DND-41 (cell line): Measurements from ENCODE around the gene OBSCN.

ENCODE experiments used
- ATAC-seq: fragments of 200-7000 bp; cut with Tn5 transposase; 3 replicates; pipeline ENCODE4 v1.9.1; 2021; ENCODE audit warnings: low read depth; ENCODE audit not compliant: insufficient read depth
- DNase-seq: peaks from one replicate; pipeline ENCODE4 v3.0.0-alpha.2; 2020
- H2AFZ ChIP-seq: 2 replicates; pipeline ENCODE4 v1.6.0; 2012; ENCODE audit warnings: low read depth, low read length
- H3K27ac ChIP-seq: 2 replicates; pipeline ENCODE4 v1.5.1; 2012; ENCODE audit warnings: low read length, inconsistent platforms
- H3K27me3 ChIP-seq: fragments of 200-600 bp; sonication (generic); 2 replicates; pipeline ENCODE4 v1.6.0; 2012; ENCODE audit warnings: low read length, mild to moderate bottlenecking, inconsistent platforms; ENCODE audit not compliant: insufficient read depth, poor library complexity
- H3K36me3 ChIP-seq: 2 replicates; pipeline ENCODE4 v1.5.1; 2012; ENCODE audit warnings: low read length, inconsistent platforms; ENCODE audit not compliant: insufficient read depth
- H3K4me1 ChIP-seq: 2 replicates; pipeline ENCODE4 v1.5.1; 2012; ENCODE audit warnings: mild to moderate bottlenecking, low read length; ENCODE audit not compliant: insufficient read depth
- H3K4me2 ChIP-seq: 2 replicates; pipeline ENCODE4 v1.6.0; 2012; ENCODE audit warnings: mild to moderate bottlenecking, moderate library complexity, low read length, inconsistent platforms; ENCODE audit not compliant: insufficient read depth
- H3K4me3 ChIP-seq, 2 experiments: fragments of 200-600 bp in 1 of 2; shearing (Covaris generic) in 1 of 2; 2 replicates each; pipeline ENCODE4 v1.5.1; 2012 to 2016; ENCODE audit warnings: inconsistent platforms in 2 of 2, low read length in 2 of 2, mild to moderate bottlenecking in 2 of 2, low read depth in 1 of 2, moderate library complexity in 1 of 2
- H3K79me2 ChIP-seq: 2 replicates; pipeline ENCODE4 v1.6.0; 2012; ENCODE audit warnings: low read length, inconsistent platforms; ENCODE audit not compliant: insufficient read depth
- H3K9ac ChIP-seq: 2 replicates; pipeline ENCODE4 v1.6.0; 2012; ENCODE audit warnings: low read depth, mild to moderate bottlenecking, inconsistent platforms, low read length, moderate library complexity
- H3K9me3 ChIP-seq: 2 replicates; pipeline ENCODE4 v1.5.1; 2012; ENCODE audit warnings: low read length, moderate library complexity, mild to moderate bottlenecking, inconsistent platforms; ENCODE audit not compliant: insufficient read depth, severe bottlenecking
- H4K20me1 ChIP-seq: 2 replicates; pipeline ENCODE4 v1.6.0; 2012; ENCODE audit warnings: low read length; ENCODE audit not compliant: insufficient read depth
- CTCF ChIP-seq: IDR thresholded peaks from 2 replicates; pipeline ENCODE4 v1.5.1; 2012; ENCODE audit warnings: borderline replicate concordance, low read length, moderate library complexity, mild to moderate bottlenecking; ENCODE audit not compliant: poor library complexity, severe bottlenecking; ENCODE audit errors: extremely low read depth
- EZH2 ChIP-seq: IDR thresholded peaks from 3 replicates; pipeline ENCODE4 v1.6.1; 2012; ENCODE audit warnings: borderline replicate concordance, low read depth, mild to moderate bottlenecking, moderate library complexity, low read length, inconsistent platforms; ENCODE audit not compliant: severe bottlenecking

The OBSCN gene

GRCh38 chr1:228256626-228257375 lies 49.0 kb downstream of the OBSCN start:
- Histone ChIP-seq H3K4me2 (no peak overlapping the region), H3K9ac (no peak overlapping the region), H2AFZ (no peak overlapping the region), H3K79me2 (no peaks in the 10 kb centered on the region), H3K27me3 (no peaks in the 10 kb centered on the region), H3K36me3 (peaks cover 70% of the 10 kb centered on the region), H3K27ac (no peak overlapping the region), H3K4me1 (no peaks in the 10 kb centered on the region), H3K9me3 (peaks cover 26% of the 10 kb centered on the region), H4K20me1 (no peaks in the 10 kb centered on the region), H3K4me3 (no peak overlapping the region)
- TF ChIP-seq EZH2: no peak
- no peak for TF ChIP-seq CTCF
- no peak for DNase-seq
- ATAC-seq: no peak

GRCh38 chr1:228258486-228258885 lies 50.6 kb downstream of the OBSCN start:
- no peaks in the 10 kb centered on the region for H4K20me1 ChIP-seq
- H3K79me2 ChIP-seq: no peaks in the 10 kb centered on the region
- H2AFZ ChIP-seq: no peak overlapping the region
- TF ChIP-seq CTCF (no peak), EZH2 (no peak)
- H3K27ac ChIP-seq: no peak overlapping the region
- H3K36me3 ChIP-seq: peaks cover 62% of the 10 kb centered on the region
- ATAC-seq (no peak), DNase-seq (no peak)
- H3K9me3 ChIP-seq: peaks cover 27% of the 10 kb centered on the region
- no peaks in the 10 kb centered on the region for H3K4me1 ChIP-seq
- H3K9ac ChIP-seq: no peak overlapping the region
- no peaks in the 10 kb centered on the region for H3K27me3 ChIP-seq
- H3K4me3 ChIP-seq: no peak overlapping the region
- no peak overlapping the region for H3K4me2 ChIP-seq

GRCh38 chr1:228259368-228259894 lies 51.6 kb downstream of the OBSCN start:
- H3K27ac ChIP-seq: no peak overlapping the region
- DNase-seq (no peak), ATAC-seq (no peak)
- H3K4me1 ChIP-seq: no peaks in the 10 kb centered on the region
- no peak overlapping the region for H2AFZ ChIP-seq
- peaks cover 27% of the 10 kb centered on the region for H3K9me3 ChIP-seq
- TF ChIP-seq CTCF (no peak), EZH2 (no peak)
- no peaks in the 10 kb centered on the region for H3K79me2 ChIP-seq
- H3K36me3 ChIP-seq: peaks cover 68% of the 10 kb centered on the region
- H3K4me3 ChIP-seq: no peak overlapping the region
- H3K4me2 ChIP-seq: no peak overlapping the region
- no peaks in the 10 kb centered on the region for H4K20me1 ChIP-seq
- H3K9ac ChIP-seq: no peak overlapping the region
- H3K27me3 ChIP-seq: no peaks in the 10 kb centered on the region
